Measurements from ENCODE around the gene METTL24.
"Not testable (repeated sequence)": the region's sequence is repeated elsewhere in the genome, so short reads cannot be mapped to it uniquely, and the experiment has no call there.

Gene METTL24

GRCh38 chr6:110360676-110361075 is 2.5 kb upstream of the METTL24 start:
- no peak for DNase-seq (ENCODE audit: low read depth)

GRCh38 chr6:110359556-110359955 is 1.4 kb upstream of the METTL24 start:
- no peak for DNase-seq (ENCODE audit: low read depth)

- no peak for DNase-seq (ENCODE audit: low read depth)
Measured at GRCh38 chr6:110358553-110359160, 508 bp upstream of the METTL24 start.

- DNase-seq (ENCODE audit: low read depth) = no peak
Measured at GRCh38 chr6:110357298-110357663, 868 bp downstream of the METTL24 start.

- DNase-seq (ENCODE audit: low read depth) = no peak
Measured at GRCh38 chr6:110356778-110357177, 1.4 kb downstream of the METTL24 start.

GRCh38 chr6:110355727-110356126 is 2.4 kb downstream of the METTL24 start:
- no peak for DNase-seq (ENCODE audit: low read depth)

- DNase-seq (ENCODE audit: low read depth) = no peak
Measured at GRCh38 chr6:110355022-110355421, 3.1 kb downstream of the METTL24 start.

- no peak for DNase-seq (ENCODE audit: low read depth)
Measured at GRCh38 chr6:110354153-110354552, 4.0 kb downstream of the METTL24 start.

- DNase-seq (ENCODE audit: low read depth) = no peak
Measured at GRCh38 chr6:110353457-110354001, 4.6 kb downstream of the METTL24 start.

- no peak for DNase-seq (ENCODE audit: low read depth)
Measured at GRCh38 chr6:110352563-110353262, 5.4 kb downstream of the METTL24 start.

GRCh38 chr6:110351986-110352385 is 6.2 kb downstream of the METTL24 start:
- DNase-seq (ENCODE audit: low read depth) = no peak

GRCh38 chr6:110351546-110351945 is 6.6 kb downstream of the METTL24 start:
- no peak for DNase-seq (ENCODE audit: low read depth)

- not testable (repeated sequence) for DNase-seq (ENCODE audit: low read depth)
Measured at GRCh38 chr6:110350593-110350992, 7.6 kb downstream of the METTL24 start.

GRCh38 chr6:110348961-110349690 is 9.0 kb downstream of the METTL24 start:
- DNase-seq (ENCODE audit: low read depth) = no peak

- DNase-seq (ENCODE audit: low read depth) = no peak
Measured at GRCh38 chr6:110345025-110345424, 13.1 kb downstream of the METTL24 start.

GRCh38 chr6:110342759-110343158 is 15.4 kb downstream of the METTL24 start:
- DNase-seq (ENCODE audit: low read depth) = no peak

- no peak for DNase-seq (ENCODE audit: low read depth)
Measured at GRCh38 chr6:110341663-110342596, 16.2 kb downstream of the METTL24 start.

- DNase-seq (ENCODE audit: low read depth) = no peak
Measured at GRCh38 chr6:110341067-110341466, 17.1 kb downstream of the METTL24 start.

GRCh38 chr6:110340392-110340965 is 17.7 kb downstream of the METTL24 start:
- DNase-seq (ENCODE audit: low read depth) = no peak

- DNase-seq (ENCODE audit: low read depth) = no peak
Measured at GRCh38 chr6:110338820-110339470, 19.2 kb downstream of the METTL24 start.

- no peak for DNase-seq (ENCODE audit: low read depth)
Measured at GRCh38 chr6:110337486-110337885, 20.7 kb downstream of the METTL24 start.

Data from T follicular helper cell (primary cell).